ENCODE results near the gene CNTNAP2. TPM values are rescaled to one million over a fixed set of nuclear protein-coding genes. Genes with fewer than 3 reads are reported as not detected.

The CNTNAP2 gene
- total RNA-seq, 1 donor, result 1.0 TPM

GRCh38 chr7:147496209-147496608, 1379.6 kb downstream of the CNTNAP2 start:
- no peaks in the 10 kb centered on the region for H3K4me1 ChIP-seq (ENCODE audit: insufficient read depth, low read length)
- H3K9me3 ChIP-seq (ENCODE audit: low read depth, low read length), result no peaks in the 10 kb centered on the region
- H3K27me3 ChIP-seq (ENCODE audit: insufficient read depth, low read length), result no peaks in the 10 kb centered on the region
- no peak overlapping the region for H3K4me3 ChIP-seq (ENCODE audit: low read length)

GRCh38 chr7:147497246-147497645, 1380.6 kb downstream of the CNTNAP2 start:
- no peaks in the 10 kb centered on the region for H3K4me1 ChIP-seq (ENCODE audit: insufficient read depth, low read length)
- no peaks in the 10 kb centered on the region for H3K9me3 ChIP-seq (ENCODE audit: low read depth, low read length)
- H3K4me3 ChIP-seq (ENCODE audit: low read length), result no peak overlapping the region
- no peaks in the 10 kb centered on the region for H3K27me3 ChIP-seq (ENCODE audit: insufficient read depth, low read length)

DNA sequence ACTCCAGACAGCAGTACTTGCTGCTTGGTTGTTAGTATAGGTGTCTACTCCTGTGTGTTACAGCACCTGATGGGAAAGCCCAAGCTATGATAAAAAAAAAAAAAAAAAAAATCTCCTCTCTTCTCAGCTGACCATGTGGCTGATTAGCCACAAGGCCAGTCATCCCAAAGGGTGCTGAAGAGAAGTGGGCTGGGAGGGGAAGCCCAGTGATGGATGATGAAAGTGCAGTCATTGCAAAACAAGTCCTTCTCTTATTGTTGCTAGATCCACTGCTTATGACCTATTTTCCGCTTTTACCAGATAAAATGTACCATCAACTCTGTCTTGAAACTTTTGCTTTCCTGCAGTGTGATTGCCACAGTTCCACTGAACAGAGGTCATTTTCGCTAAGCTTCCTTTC, 1381.5 kb downstream of the CNTNAP2 start:
- no peaks in the 10 kb centered on the region for H3K9me3 ChIP-seq (ENCODE audit: low read depth, low read length)
- no peaks in the 10 kb centered on the region for H3K27me3 ChIP-seq (ENCODE audit: insufficient read depth, low read length)
- no peaks in the 10 kb centered on the region for H3K4me1 ChIP-seq (ENCODE audit: insufficient read depth, low read length)
- H3K4me3 ChIP-seq (ENCODE audit: low read length), result no peak overlapping the region

- no peak overlapping the region for H3K4me3 ChIP-seq (ENCODE audit: low read length)
- no peaks in the 10 kb centered on the region for H3K9me3 ChIP-seq (ENCODE audit: low read depth, low read length)
- no peaks in the 10 kb centered on the region for H3K4me1 ChIP-seq (ENCODE audit: insufficient read depth, low read length)
- H3K27me3 ChIP-seq (ENCODE audit: insufficient read depth, low read length), result no peaks in the 10 kb centered on the region
These were observed 1392.5 kb downstream of the CNTNAP2 start for GRCh38 chr7:147509035-147509501.

DNA sequence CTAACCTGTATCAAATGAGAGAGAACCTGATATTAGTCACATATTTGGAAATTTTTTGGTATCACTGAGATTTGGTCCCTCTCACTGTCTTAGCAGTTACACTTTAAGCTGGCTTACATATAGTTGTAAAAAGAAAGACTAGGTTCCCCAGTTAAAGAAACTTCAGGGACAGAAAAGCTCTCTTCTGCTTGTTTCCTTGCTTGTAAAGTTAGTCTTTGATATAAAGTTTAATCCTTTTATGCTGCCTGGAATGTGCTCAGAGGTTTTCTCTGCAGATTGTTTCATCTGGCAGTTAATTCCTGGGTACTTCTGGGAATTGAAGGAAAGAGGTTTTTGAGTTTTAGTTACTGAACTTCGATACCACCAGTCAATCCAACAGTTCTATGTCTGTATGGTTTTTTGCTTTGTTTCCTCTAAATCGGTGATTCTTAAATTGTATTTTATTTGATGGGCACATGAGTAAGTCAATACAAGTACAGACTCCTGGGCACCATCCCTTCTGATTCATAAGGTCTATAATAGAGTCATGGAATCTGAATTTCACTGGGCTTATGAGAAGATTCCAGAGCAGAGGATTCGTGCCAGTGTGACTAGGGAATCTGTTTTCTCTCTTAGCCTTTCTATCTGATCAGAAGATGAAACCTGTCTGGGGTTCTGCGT, 1393.1 kb downstream of the CNTNAP2 start:
- no peaks in the 10 kb centered on the region for H3K27me3 ChIP-seq (ENCODE audit: insufficient read depth, low read length)
- H3K4me3 ChIP-seq (ENCODE audit: low read length), result no peak overlapping the region
- no peaks in the 10 kb centered on the region for H3K9me3 ChIP-seq (ENCODE audit: low read depth, low read length)
- no peaks in the 10 kb centered on the region for H3K4me1 ChIP-seq (ENCODE audit: insufficient read depth, low read length)

- Histone ChIP-seq H3K4me1 (ENCODE audit: insufficient read depth, low read length) (no peaks in the 10 kb centered on the region), H3K9me3 (ENCODE audit: low read depth, low read length) (no peaks in the 10 kb centered on the region), H3K4me3 (ENCODE audit: low read length) (no peak overlapping the region), H3K27me3 (ENCODE audit: insufficient read depth, low read length) (no peaks in the 10 kb centered on the region)
These were observed 1393.6 kb downstream of the CNTNAP2 start for GRCh38 chr7:147510201-147510542.

DNA sequence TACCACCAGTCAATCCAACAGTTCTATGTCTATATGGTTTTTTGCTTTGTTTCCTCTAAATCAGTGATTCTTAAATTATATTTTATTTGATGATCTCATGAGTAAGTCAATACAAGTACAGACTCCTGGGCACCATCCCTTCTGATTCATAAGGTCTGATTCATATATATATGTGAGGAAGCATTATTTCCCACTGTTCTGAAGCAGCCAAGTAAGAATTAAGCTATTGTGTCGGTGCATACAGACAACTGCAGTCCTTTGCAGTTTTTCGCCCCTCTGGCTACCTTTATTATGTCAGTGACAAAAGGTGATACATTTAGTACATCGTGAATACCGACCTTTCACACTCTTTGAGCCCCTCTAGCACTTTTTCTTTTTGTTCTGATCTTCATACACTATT, 1394.3 kb downstream of the CNTNAP2 start:
- no peak overlapping the region for H3K4me3 ChIP-seq (ENCODE audit: low read length)
- H3K27me3 ChIP-seq (ENCODE audit: insufficient read depth, low read length), result no peaks in the 10 kb centered on the region
- no peaks in the 10 kb centered on the region for H3K9me3 ChIP-seq (ENCODE audit: low read depth, low read length)
- no peaks in the 10 kb centered on the region for H3K4me1 ChIP-seq (ENCODE audit: insufficient read depth, low read length)

GRCh38 chr7:147513451-147513850, 1396.8 kb downstream of the CNTNAP2 start:
- Histone ChIP-seq H3K9me3 (ENCODE audit: low read depth, low read length) (no peaks in the 10 kb centered on the region), H3K4me1 (ENCODE audit: insufficient read depth, low read length) (no peaks in the 10 kb centered on the region), H3K27me3 (ENCODE audit: insufficient read depth, low read length) (no peaks in the 10 kb centered on the region), H3K4me3 (ENCODE audit: low read length) (no peak overlapping the region)

- no peak overlapping the region for H3K4me3 ChIP-seq (ENCODE audit: low read length)
- no peaks in the 10 kb centered on the region for H3K4me1 ChIP-seq (ENCODE audit: insufficient read depth, low read length)
- H3K27me3 ChIP-seq (ENCODE audit: insufficient read depth, low read length), result no peaks in the 10 kb centered on the region
These were observed 1399.8 kb downstream of the CNTNAP2 start for GRCh38 chr7:147516391-147516790.

DNA sequence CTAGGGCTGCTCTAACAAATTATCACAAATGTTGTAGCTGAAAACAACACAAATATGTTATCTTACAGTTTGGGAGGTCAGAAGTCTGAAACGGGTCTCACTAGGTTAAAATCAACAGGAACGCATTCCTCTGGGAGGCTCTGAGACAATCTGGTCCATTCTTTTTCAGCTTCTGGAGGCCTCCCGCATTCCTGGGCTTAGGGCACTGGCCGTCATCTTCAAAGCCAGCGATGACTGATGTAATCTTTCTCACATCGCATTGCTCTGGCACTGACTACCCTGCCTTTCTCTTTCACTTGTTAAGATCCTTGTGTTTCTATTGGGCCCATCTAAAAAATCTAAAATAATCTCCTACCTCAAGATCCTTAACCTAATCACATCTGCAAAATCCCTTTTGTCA, 1402.5 kb downstream of the CNTNAP2 start:
- H3K4me3 ChIP-seq (ENCODE audit: low read length), result no peak overlapping the region
- no peaks in the 10 kb centered on the region for H3K9me3 ChIP-seq (ENCODE audit: low read depth, low read length)
- no peaks in the 10 kb centered on the region for H3K4me1 ChIP-seq (ENCODE audit: insufficient read depth, low read length)

More at GRCh38 chr7:147516391-147516790, 1399.8 kb downstream of the CNTNAP2 start:
- H3K9me3 ChIP-seq (ENCODE audit: low read depth, low read length), result no peaks in the 10 kb centered on the region

GRCh38 chr7:147523056-147523455, 1406.5 kb downstream of the CNTNAP2 start:
- Histone ChIP-seq H3K4me3 (ENCODE audit: low read length) (no peak overlapping the region), H3K27me3 (ENCODE audit: insufficient read depth, low read length) (no peaks in the 10 kb centered on the region), H3K9me3 (ENCODE audit: low read depth, low read length) (no peaks in the 10 kb centered on the region), H3K4me1 (ENCODE audit: insufficient read depth, low read length) (no peaks in the 10 kb centered on the region)

More for the DNA sequence above, 1402.5 kb downstream of the CNTNAP2 start:
- H3K27me3 ChIP-seq (ENCODE audit: insufficient read depth, low read length), result no peaks in the 10 kb centered on the region

DNA sequence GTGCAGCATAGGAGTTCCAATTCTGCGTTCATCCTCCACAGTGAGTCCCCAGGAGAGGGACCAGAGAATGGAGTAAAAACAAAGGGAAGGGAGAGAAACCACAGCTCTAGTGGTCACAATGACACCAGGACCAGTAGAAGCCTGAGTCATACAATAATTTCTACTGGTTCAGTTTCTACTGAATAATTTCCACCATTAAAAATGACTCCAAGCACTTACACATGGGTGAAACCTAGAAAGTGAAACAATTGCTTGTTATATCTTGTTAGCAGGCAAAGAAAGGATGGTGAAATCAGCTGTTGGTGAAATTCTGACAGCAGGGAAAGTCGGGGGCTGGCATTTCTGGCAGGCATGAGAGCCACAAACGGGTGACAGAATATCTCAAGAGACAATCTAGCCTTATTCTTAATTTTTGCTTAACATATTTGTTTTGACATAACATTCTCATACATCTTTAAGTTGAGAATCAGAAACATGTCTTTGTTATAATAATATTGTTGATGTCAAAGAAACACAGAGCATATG, 1408.2 kb downstream of the CNTNAP2 start:
- H3K4me1 ChIP-seq (ENCODE audit: insufficient read depth, low read length), result no peaks in the 10 kb centered on the region
- H3K9me3 ChIP-seq (ENCODE audit: low read depth, low read length), result no peaks in the 10 kb centered on the region
- no peaks in the 10 kb centered on the region for H3K27me3 ChIP-seq (ENCODE audit: insufficient read depth, low read length)
- no peak overlapping the region for H3K4me3 ChIP-seq (ENCODE audit: low read length)

DNA sequence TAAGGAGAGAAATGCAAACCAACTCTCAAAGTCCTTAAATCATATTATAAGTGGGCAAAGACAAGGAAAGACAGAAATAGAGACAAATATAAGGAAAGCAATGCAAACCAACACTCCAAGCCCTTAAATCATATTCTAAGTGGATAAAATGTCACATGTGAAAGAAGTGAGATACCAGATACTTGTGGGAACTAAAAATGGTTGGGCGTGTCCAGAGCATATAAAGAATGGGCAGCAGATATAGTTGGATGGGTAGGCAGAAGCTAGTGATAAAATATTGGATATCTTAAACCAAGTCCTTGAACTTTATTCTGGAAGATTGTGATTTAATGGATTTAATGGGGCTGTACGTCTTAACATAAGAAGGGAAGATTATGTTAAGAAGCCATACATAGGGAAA, 1408.7 kb downstream of the CNTNAP2 start:
- Histone ChIP-seq H3K4me1 (ENCODE audit: insufficient read depth, low read length) (no peaks in the 10 kb centered on the region), H3K27me3 (ENCODE audit: insufficient read depth, low read length) (no peaks in the 10 kb centered on the region), H3K4me3 (ENCODE audit: low read length) (no peak overlapping the region), H3K9me3 (ENCODE audit: low read depth, low read length) (no peaks in the 10 kb centered on the region)

GRCh38 chr7:147535701-147536111, 1419.1 kb downstream of the CNTNAP2 start:
- Histone ChIP-seq H3K4me3 (ENCODE audit: low read length) (no peak overlapping the region), H3K9me3 (ENCODE audit: low read depth, low read length) (no peaks in the 10 kb centered on the region), H3K27me3 (ENCODE audit: insufficient read depth, low read length) (no peaks in the 10 kb centered on the region), H3K4me1 (ENCODE audit: insufficient read depth, low read length) (no peaks in the 10 kb centered on the region)

GRCh38 chr7:147539685-147540084, 1423.1 kb downstream of the CNTNAP2 start:
- no peaks in the 10 kb centered on the region for H3K27me3 ChIP-seq (ENCODE audit: insufficient read depth, low read length)
- H3K9me3 ChIP-seq (ENCODE audit: low read depth, low read length), result no peaks in the 10 kb centered on the region
- H3K4me3 ChIP-seq (ENCODE audit: low read length), result no peak overlapping the region
- no peaks in the 10 kb centered on the region for H3K4me1 ChIP-seq (ENCODE audit: insufficient read depth, low read length)

DNA sequence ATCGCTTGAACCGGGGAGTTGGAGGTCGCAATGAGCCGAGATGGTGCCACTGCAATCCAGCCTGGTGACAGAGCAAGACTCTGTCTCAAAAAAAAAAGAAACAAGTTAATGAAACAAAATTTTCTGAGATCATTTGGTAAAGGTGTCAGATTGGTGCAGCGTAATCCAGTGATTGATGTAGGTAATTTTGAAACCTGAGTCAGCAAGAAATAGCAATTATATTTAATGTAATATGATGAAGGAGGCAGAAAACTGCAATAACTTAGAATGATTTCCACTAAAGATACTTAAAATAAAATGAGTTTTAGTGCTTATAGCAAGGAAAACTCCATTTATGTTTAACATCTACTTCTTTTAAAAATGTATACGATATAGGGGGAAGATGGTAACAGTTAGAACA, 1424.1 kb downstream of the CNTNAP2 start:
- no peaks in the 10 kb centered on the region for H3K4me1 ChIP-seq (ENCODE audit: insufficient read depth, low read length)
- H3K9me3 ChIP-seq (ENCODE audit: low read depth, low read length), result no peaks in the 10 kb centered on the region
- H3K27me3 ChIP-seq (ENCODE audit: insufficient read depth, low read length), result no peaks in the 10 kb centered on the region
- H3K4me3 ChIP-seq (ENCODE audit: low read length), result no peak overlapping the region
